Measurements from ENCODE around the gene AKAP6. TPM values are rescaled to one million over a fixed set of nuclear protein-coding genes. Genes with fewer than 3 reads are reported as not detected.

AKAP6 gene
- total RNA-seq, 1 experiment from 2014 or later: 2.3 TPM

DNA sequence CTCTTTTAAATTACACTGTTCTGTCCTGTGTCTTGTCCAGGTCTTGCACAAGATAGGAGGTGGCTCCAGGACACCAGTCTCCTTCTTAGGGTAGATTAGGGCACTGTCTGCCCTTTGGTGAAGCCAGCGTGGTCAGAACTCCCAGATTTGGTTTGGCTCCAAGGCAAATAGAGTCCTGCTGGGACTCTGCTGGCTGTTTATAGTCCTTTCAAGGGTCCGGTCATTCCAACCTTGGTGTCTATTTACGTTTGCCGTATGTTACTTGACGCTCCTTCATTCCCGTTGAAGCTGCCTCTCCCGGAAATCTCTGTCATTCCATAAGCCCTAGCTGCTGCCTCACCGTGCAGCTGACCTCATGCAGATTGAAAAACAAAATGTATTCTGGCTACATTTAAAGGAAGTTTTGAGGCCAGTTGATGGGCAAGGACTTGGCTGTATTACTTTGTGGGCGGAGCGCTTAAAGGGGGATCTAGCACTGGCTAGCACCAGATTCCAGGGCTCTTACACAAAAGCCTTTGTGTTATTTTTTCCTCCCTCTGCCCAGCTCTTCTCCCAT is 180.6 kb downstream of the AKAP6 start:
- peak overlapping the region; percentile 65 for H3K4me3 Mint-ChIP-seq (ENCODE audit: unreplicated experiment)
- H3K27ac Mint-ChIP-seq (ENCODE audit: low read depth, unreplicated experiment): peak overlapping the region; percentile 93
- BruUV-seq (replicated peaks): no TSS peak
- H3K27me3 Mint-ChIP-seq (ENCODE audit: insufficient read depth, unreplicated experiment): no peaks in the 10 kb centered on the region
- intact Hi-C loops (cut with micrococcal nuclease): no loop called here
- CTCF ChIA-PET: interaction anchor here (0.5 to 8.2 kb wide), 7 partner anchors 32 to 985 kb away, joined by 3 to 87 read pairs (median 3); no protein-coding TSS in a partner anchor
- no peaks in the 10 kb centered on the region for H3K9me3 Mint-ChIP-seq (ENCODE audit: unreplicated experiment)
- H3K4me1 Mint-ChIP-seq (ENCODE audit: insufficient read depth, unreplicated experiment): peaks cover 50% of the 10 kb centered on the region
- POLR2A ChIA-PET: interaction anchor here (0.5 to 7.8 kb wide), 12 partner anchors 12 to 1091 kb away, joined by 3 to 170 read pairs (median 4); partner anchors contain the start of gene ARHGAP5
- DNase-seq (ENCODE audit: unreplicated experiment): peak; percentile 94
- TF ChIP-seq, protein P1, sequence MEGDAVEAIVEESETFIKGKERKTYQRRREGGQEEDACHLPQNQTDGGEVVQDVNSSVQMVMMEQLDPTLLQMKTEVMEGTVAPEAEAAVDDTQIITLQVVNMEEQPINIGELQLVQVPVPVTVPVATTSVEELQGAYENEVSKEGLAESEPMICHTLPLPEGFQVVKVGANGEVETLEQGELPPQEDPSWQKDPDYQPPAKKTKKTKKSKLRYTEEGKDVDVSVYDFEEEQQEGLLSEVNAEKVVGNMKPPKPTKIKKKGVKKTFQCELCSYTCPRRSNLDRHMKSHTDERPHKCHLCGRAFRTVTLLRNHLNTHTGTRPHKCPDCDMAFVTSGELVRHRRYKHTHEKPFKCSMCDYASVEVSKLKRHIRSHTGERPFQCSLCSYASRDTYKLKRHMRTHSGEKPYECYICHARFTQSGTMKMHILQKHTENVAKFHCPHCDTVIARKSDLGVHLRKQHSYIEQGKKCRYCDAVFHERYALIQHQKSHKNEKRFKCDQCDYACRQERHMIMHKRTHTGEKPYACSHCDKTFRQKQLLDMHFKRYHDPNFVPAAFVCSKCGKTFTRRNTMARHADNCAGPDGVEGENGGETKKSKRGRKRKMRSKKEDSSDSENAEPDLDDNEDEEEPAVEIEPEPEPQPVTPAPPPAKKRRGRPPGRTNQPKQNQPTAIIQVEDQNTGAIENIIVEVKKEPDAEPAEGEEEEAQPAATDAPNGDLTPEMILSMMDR (IDR thresholded peaks at IDR 0.05; ENCODE audit: unreplicated experiment): no peak
- no peaks in the 10 kb centered on the region for H3K36me3 Mint-ChIP-seq (ENCODE audit: insufficient read depth, unreplicated experiment)

DNA sequence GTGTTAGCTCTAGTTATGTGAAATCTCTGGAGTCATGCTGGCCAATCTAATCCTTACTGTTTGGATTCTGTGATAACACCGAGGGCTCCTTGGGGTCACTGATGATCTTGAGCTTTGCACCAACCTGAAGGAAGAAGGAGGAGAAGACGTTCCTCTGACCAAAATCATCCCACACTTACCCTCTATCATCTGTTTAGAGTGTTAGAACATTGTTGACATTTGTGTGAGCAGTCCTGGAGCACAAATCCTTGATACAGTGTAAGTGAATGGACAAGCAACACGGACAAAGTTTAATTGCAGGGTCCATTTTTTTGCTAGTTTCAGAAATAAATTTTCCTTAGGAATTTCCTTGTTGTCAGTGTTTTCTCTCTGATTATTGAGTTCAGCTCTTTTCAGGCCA is 181.7 kb downstream of the AKAP6 start:
- ChIA-PET CTCF (interaction anchor here (0.6 to 8.2 kb wide), 14 partner anchors 15 to 875 kb away, joined by 3 to 87 read pairs (median 6); no protein-coding TSS in a partner anchor), POLR2A (interaction anchor here (0.6 to 7.8 kb wide), 6 partner anchors 33 to 437 kb away, joined by 3 to 170 read pairs (median 6); partner anchors contain the start of gene ARHGAP5)
- peaks cover 50% of the 10 kb centered on the region for H3K4me1 Mint-ChIP-seq (ENCODE audit: insufficient read depth, unreplicated experiment)
- no peaks in the 10 kb centered on the region for H3K27me3 Mint-ChIP-seq (ENCODE audit: insufficient read depth, unreplicated experiment)
- no peaks in the 10 kb centered on the region for H3K9me3 Mint-ChIP-seq (ENCODE audit: unreplicated experiment)
- H3K4me3 Mint-ChIP-seq (ENCODE audit: unreplicated experiment): no peak overlapping the region
- no peak for DNase-seq (ENCODE audit: unreplicated experiment)
- BruUV-seq (replicated peaks): no TSS peak
- intact Hi-C loops (cut with micrococcal nuclease): no loop called here
- TF ChIP-seq, protein P1 (IDR thresholded peaks at IDR 0.05; ENCODE audit: unreplicated experiment): no peak
- H3K27ac Mint-ChIP-seq (ENCODE audit: low read depth, unreplicated experiment): peak overlapping the region; percentile 93
- H3K36me3 Mint-ChIP-seq (ENCODE audit: insufficient read depth, unreplicated experiment): no peaks in the 10 kb centered on the region

DNA sequence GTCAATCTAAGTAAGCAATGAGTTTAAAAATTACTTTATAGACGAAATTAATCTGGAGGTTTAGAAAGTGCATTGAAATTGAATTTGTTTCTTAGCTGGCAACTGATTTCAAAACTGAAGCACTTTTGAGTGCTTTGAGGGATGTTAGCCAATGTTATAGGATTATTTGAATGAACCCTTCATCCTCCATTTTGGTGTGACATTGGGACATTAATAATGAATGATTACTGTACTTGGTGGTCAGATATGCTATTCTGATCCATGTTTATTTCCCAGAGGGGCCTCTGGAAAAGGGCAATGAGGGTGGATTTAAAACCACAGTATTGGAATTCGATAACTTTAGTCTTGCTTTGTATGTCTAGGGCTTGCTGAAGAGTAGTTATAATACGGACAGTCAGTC is 183.2 kb downstream of the AKAP6 start:
- TF ChIP-seq, protein P1 (IDR thresholded peaks at IDR 0.05; ENCODE audit: unreplicated experiment): no peak
- no peaks in the 10 kb centered on the region for H3K27me3 Mint-ChIP-seq (ENCODE audit: insufficient read depth, unreplicated experiment)
- H3K36me3 Mint-ChIP-seq (ENCODE audit: insufficient read depth, unreplicated experiment): no peaks in the 10 kb centered on the region
- POLR2A ChIA-PET: interaction anchor here (0.7 to 7.8 kb wide), 9 partner anchors 35 to 435 kb away, joined by 3 to 170 read pairs (median 5); partner anchors contain the start of gene ARHGAP5
- H3K4me1 Mint-ChIP-seq (ENCODE audit: insufficient read depth, unreplicated experiment): peaks cover 48% of the 10 kb centered on the region
- no peaks in the 10 kb centered on the region for H3K9me3 Mint-ChIP-seq (ENCODE audit: unreplicated experiment)
- DNase-seq (ENCODE audit: unreplicated experiment): no peak
- intact Hi-C loops (cut with micrococcal nuclease): loop anchor here (2.0 kb wide), 2 partner anchors 258 to 438 kb away; no protein-coding TSS in a partner anchor
- no TSS peak for BruUV-seq (replicated peaks)
- no peak overlapping the region for H3K4me3 Mint-ChIP-seq (ENCODE audit: unreplicated experiment)
- H3K27ac Mint-ChIP-seq (ENCODE audit: low read depth, unreplicated experiment): no peak overlapping the region
- CTCF ChIA-PET: interaction anchor here (0.6 to 8.2 kb wide), 13 partner anchors 41 to 578 kb away, joined by 3 to 87 read pairs (median 5); partner anchors contain the start of gene ARHGAP5

DNA sequence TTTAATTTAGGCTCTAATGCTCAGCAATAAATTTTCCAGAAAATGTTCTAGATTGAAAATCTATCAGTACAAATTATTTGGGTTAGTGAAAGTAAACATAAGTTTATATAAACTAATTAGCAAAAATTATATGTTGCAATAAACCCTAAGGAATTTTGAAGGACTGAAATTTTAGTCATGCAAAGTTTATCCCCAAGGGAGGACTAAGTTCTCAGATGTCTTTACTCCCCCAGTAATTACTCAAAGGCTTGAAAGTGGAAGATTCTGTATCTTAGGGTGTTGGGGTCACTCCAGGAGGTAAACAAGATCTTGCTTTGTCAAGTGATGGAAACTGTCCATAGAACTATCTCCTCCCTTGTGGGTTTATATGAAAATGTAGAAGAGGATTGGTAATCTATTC is 183.7 kb downstream of the AKAP6 start:
- peaks cover 44% of the 10 kb centered on the region for H3K4me1 Mint-ChIP-seq (ENCODE audit: insufficient read depth, unreplicated experiment)
- intact Hi-C loops (cut with micrococcal nuclease): loop anchor here (1.0 to 2.0 kb wide), 5 partner anchors 40 to 438 kb away; no protein-coding TSS in a partner anchor
- no peak overlapping the region for H3K27ac Mint-ChIP-seq (ENCODE audit: low read depth, unreplicated experiment)
- H3K36me3 Mint-ChIP-seq (ENCODE audit: insufficient read depth, unreplicated experiment): no peaks in the 10 kb centered on the region
- H3K4me3 Mint-ChIP-seq (ENCODE audit: unreplicated experiment): no peak overlapping the region
- TF ChIP-seq, protein P1 (IDR thresholded peaks at IDR 0.05; ENCODE audit: unreplicated experiment): no peak
- DNase-seq (ENCODE audit: unreplicated experiment): peak; percentile 7
- BruUV-seq (replicated peaks): no TSS peak
- CTCF ChIA-PET: interaction anchor here (0.5 to 8.2 kb wide), 15 partner anchors 14 to 657 kb away, joined by 3 to 87 read pairs (median 5); partner anchors contain the start of gene ARHGAP5
- H3K27me3 Mint-ChIP-seq (ENCODE audit: insufficient read depth, unreplicated experiment): no peaks in the 10 kb centered on the region
- POLR2A ChIA-PET: interaction anchor here (0.9 to 7.8 kb wide), 5 partner anchors 35 to 427 kb away, joined by 3 to 170 read pairs (median 5); no protein-coding TSS in a partner anchor
- H3K9me3 Mint-ChIP-seq (ENCODE audit: unreplicated experiment): no peaks in the 10 kb centered on the region
